Tibial artery (tissue), 4 donors: ENCODE measurements around the gene KRTAP10-5.

ENCODE experiments used
- DNase-seq, 2 donors: peaks; one replicate each; pipeline ENCODE4 v3.0.0-alpha.2; 2019
- H3K27ac ChIP-seq, 2 donors: fragments of 200-600 bp; sonication (generic) in 1 of 2; 1 replicate in 1 of 2; 2 replicates in 1 of 2; pipeline ENCODE4 v1.5.1; 2018 to 2019; ENCODE audit warnings: mild to moderate bottlenecking in 1 of 2
- H3K27me3 ChIP-seq, 2 donors: fragments of 200-600 bp; sonication (generic) in 1 of 2; one replicate each; pipeline versions ENCODE4 v1.5.1 to v1.6.0; 2016 to 2019
- H3K36me3 ChIP-seq, 3 donors: fragments of 200-600 bp; sonication (generic) in 2 of 3; one replicate each; pipeline ENCODE4 v1.5.1; 2016 to 2019; ENCODE audit warnings: mild to moderate bottlenecking in 2 of 3
- H3K4me1 ChIP-seq, 4 donors: fragments of 200-600 bp; sonication (generic) in 2 of 4; 1 replicate in 3 of 4; 2 replicates in 1 of 4; pipeline ENCODE4 v1.5.1; 2016 to 2019
- H3K4me3 ChIP-seq, 2 donors: fragments of 200-600 bp; sonication (generic) in 1 of 2; 1 replicate in 1 of 2; 2 replicates in 1 of 2; pipeline ENCODE4 v1.5.1; 2018 to 2019; ENCODE audit warnings: mild to moderate bottlenecking in 2 of 2
- H3K9me3 ChIP-seq, 3 donors: fragments of 200-600 bp; sonication (generic) in 1 of 3; one replicate each; pipeline ENCODE4 v1.5.1; 2016 to 2019
- CTCF ChIP-seq, 2 experiments: fragments of 200-600 bp in 1 of 2; fragments of 450-650 bp in 1 of 2; IDR thresholded peaks; one replicate each; pipeline ENCODE4 v1.5.1; 2017 to 2019; ENCODE audit warnings: antibody characterized with exemption in 2 of 2, mild to moderate bottlenecking in 1 of 2, moderate library complexity in 1 of 2
- intact Hi-C: fragments of 100-400 bp; cut with DNase I; formaldehyde crosslinking; loops from one replicate; pipeline ENCODE4 v1.15.0; 2023; ENCODE audit warnings: low total_unique reads

The KRTAP10-5 gene

GRCh38 chr21:44617071-44617501, 36.7 kb upstream of the KRTAP10-5 start:
- H3K27ac ChIP-seq, result no peak overlapping the region
- DNase-seq, result no peak
- no peaks in the 10 kb centered on the region for H3K36me3 ChIP-seq
- intact Hi-C loops, result no loop called here
- H3K4me3 ChIP-seq, result no peak overlapping the region
- TF ChIP-seq CTCF (IDR thresholded peaks at IDR 0.05), result no peak
- H3K27me3 ChIP-seq, result peaks cover 0 to 40% of the 10 kb centered on the region in 2 donors
- H3K4me1 ChIP-seq, result no peaks in the 10 kb centered on the region
- H3K9me3 ChIP-seq, result peaks cover 0 to 5% (median 0%) of the 10 kb centered on the region in 3 donors

GRCh38 chr21:44616591-44616926, 36.2 kb upstream of the KRTAP10-5 start:
- Histone ChIP-seq H3K4me1 (no peaks in the 10 kb centered on the region), H3K27me3 (peaks cover 0 to 41% of the 10 kb centered on the region in 2 donors), H3K9me3 (peaks cover 0 to 10% (median 3%) of the 10 kb centered on the region in 3 donors), H3K27ac (no peak overlapping the region), H3K4me3 (no peak overlapping the region), H3K36me3 (no peaks in the 10 kb centered on the region)
- DNase-seq, result no peak
- no peak for TF ChIP-seq CTCF (IDR thresholded peaks at IDR 0.05)
- intact Hi-C loops, result no loop called here

GRCh38 chr21:44615911-44616590, 35.6 kb upstream of the KRTAP10-5 start:
- intact Hi-C loops, result no loop called here
- DNase-seq, result no peak

GRCh38 chr21:44615466-44615865, 35.1 kb upstream of the KRTAP10-5 start:
- H3K9me3 ChIP-seq, result peaks cover 0 to 15% (median 8%) of the 10 kb centered on the region in 3 donors
- no peaks in the 10 kb centered on the region for H3K4me1 ChIP-seq
- H3K36me3 ChIP-seq, result no peaks in the 10 kb centered on the region
- no peak for DNase-seq
- intact Hi-C loops, result no loop called here
- no peak overlapping the region for H3K27ac ChIP-seq
- peaks cover 0 to 41% of the 10 kb centered on the region in 2 donors for H3K27me3 ChIP-seq
- TF ChIP-seq CTCF (IDR thresholded peaks at IDR 0.05), result no peak
- H3K4me3 ChIP-seq, result no peak overlapping the region

More at GRCh38 chr21:44615911-44616590, 35.6 kb upstream of the KRTAP10-5 start:
- H3K36me3 ChIP-seq, result no peaks in the 10 kb centered on the region
- H3K27ac ChIP-seq, result no peak overlapping the region
- TF ChIP-seq CTCF (IDR thresholded peaks at IDR 0.05), result no peak
- peaks cover 0 to 41% of the 10 kb centered on the region in 2 donors for H3K27me3 ChIP-seq
- peaks cover 0 to 13% (median 6%) of the 10 kb centered on the region in 3 donors for H3K9me3 ChIP-seq
- H3K4me3 ChIP-seq, result no peak overlapping the region
- no peaks in the 10 kb centered on the region for H3K4me1 ChIP-seq

GRCh38 chr21:44614961-44615391, 34.6 kb upstream of the KRTAP10-5 start:
- Histone ChIP-seq H3K4me3 (no peak overlapping the region), H3K27me3 (peaks cover 0 to 41% of the 10 kb centered on the region in 2 donors), H3K36me3 (no peaks in the 10 kb centered on the region), H3K4me1 (no peaks in the 10 kb centered on the region), H3K27ac (no peak overlapping the region), H3K9me3 (peaks cover 0 to 20% (median 13%) of the 10 kb centered on the region in 3 donors)
- intact Hi-C loops, result no loop called here
- no peak for DNase-seq
- TF ChIP-seq CTCF (IDR thresholded peaks at IDR 0.05), result no peak
